Omental fat pad (tissue), 4 donors: ENCODE results near the gene ADRA1B. TPM values are rescaled to one million over a fixed set of nuclear protein-coding genes. Genes with fewer than 3 reads are reported as not detected.
A peak's percentile ranks its signal among the peaks of the same experiment; 100 is the strongest.
"Not testable (repeated sequence)": the region's sequence is repeated elsewhere in the genome, so short reads cannot be mapped to it uniquely, and the experiment has no call there.

ENCODE experiments used
- ATAC-seq: fragments of 150-250 bp; one replicate; pipeline ENCODE4 v1.9.1; 2016; ENCODE audit warnings: mild to moderate bottlenecking, moderate library complexity; ENCODE audit not compliant: low FRiP score
- DNase-seq: peaks from one replicate; pipeline ENCODE4 v3.0.0-alpha.2; 2019; ENCODE audit warnings: low spot score
- CTCF ChIP-seq, 3 donors: fragments of 450-650 bp; IDR thresholded peaks; one replicate each; pipeline ENCODE4 v1.5.1; 2016 to 2017; ENCODE audit warnings: antibody characterized with exemption in 3 of 3, mild to moderate bottlenecking in 3 of 3, moderate library complexity in 2 of 3
- total RNA-seq, 4 donors: library from RNA; depleted of rRNA; stranded (reverse); fragments of >200 nt; gene quantifications; one replicate each; pipeline ENCODE4 v1.1.0, GENCODE V29; 2016

The ADRA1B gene
- total RNA-seq, 4 donors from 2014 or later: 1.6 to 13.1 (median 7.5) TPM

GRCh38 chr5:159965031-159965837 is 49.0 kb downstream of the ADRA1B start:
- ATAC-seq (peak; percentile 60), DNase-seq (no peak)
- no peak for TF ChIP-seq CTCF (IDR thresholded peaks at IDR 0.05)

- ATAC-seq, DNase-seq: not testable (repeated sequence)
Measured at GRCh38 chr5:159965838-159966128, 49.5 kb downstream of the ADRA1B start.

- no peak for TF ChIP-seq CTCF (IDR thresholded peaks at IDR 0.05)
Measured at GRCh38 chr5:159969966-159970365, 53.7 kb downstream of the ADRA1B start.

DNA sequence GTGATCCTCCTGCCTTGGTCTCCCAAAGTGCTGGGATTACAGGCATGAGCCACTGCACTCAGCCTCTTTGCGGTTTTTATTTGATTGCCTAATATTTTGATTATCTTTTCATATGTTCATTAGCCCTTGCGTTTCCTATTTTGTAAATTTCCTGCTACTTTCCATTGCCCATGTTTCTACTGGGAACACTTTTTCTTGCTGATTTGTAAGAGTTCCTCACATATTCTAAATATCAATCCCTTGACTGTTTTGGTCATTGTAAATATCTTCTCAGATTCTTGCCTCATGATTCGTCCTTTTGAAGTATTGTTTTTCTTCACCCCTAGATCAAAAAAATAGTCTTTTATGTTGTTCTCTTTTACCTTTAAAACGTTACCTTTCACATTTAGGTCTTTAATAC is 54.8 kb downstream of the ADRA1B start:
- ATAC-seq: no peak
- TF ChIP-seq CTCF (IDR thresholded peaks at IDR 0.05): no peak
- DNase-seq: no peak

More at GRCh38 chr5:159969966-159970365, 53.7 kb downstream of the ADRA1B start:
- no peak for ATAC-seq
- DNase-seq: no peak

DNA sequence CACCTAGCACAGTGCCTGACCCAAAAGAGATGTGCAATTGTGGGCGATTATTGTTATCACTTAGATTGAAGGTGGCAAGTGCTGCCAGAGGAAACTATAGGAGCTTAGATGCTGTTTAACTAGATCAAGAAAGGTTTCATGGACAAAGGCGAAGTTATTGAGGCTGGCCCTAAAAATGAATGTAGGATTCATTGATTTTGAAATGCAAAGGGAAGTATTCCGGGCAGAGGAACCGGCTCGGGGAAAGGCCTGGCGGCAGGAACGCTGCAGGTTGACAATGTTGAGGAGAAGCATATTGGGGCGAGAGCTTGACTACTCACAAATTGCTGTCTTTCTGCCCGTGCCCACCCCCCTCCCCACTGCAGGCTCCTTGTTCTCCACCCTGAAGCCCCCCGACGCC is 55.2 kb downstream of the ADRA1B start:
- no peak for ATAC-seq
- no peak for TF ChIP-seq CTCF (IDR thresholded peaks at IDR 0.05)
- no peak for DNase-seq

DNA sequence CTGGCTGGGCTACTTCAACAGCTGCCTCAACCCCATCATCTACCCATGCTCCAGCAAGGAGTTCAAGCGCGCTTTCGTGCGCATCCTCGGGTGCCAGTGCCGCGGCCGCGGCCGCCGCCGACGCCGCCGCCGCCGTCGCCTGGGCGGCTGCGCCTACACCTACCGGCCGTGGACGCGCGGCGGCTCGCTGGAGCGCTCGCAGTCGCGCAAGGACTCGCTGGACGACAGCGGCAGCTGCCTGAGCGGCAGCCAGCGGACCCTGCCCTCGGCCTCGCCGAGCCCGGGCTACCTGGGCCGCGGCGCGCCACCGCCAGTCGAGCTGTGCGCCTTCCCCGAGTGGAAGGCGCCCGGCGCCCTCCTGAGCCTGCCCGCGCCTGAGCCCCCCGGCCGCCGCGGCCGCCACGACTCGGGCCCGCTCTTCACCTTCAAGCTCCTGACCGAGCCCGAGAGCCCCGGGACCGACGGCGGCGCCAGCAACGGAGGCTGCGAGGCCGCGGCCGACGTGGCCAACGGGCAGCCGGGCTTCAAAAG is 55.7 kb downstream of the ADRA1B start:
- peak; percentile 30 for ATAC-seq
- no peak for TF ChIP-seq CTCF (IDR thresholded peaks at IDR 0.05)
- no peak for DNase-seq

GRCh38 chr5:159972538-159973362 is 56.5 kb downstream of the ADRA1B start:
- DNase-seq (no peak), ATAC-seq (no peak)
- TF ChIP-seq CTCF (IDR thresholded peaks at IDR 0.05): no peak
